Mesendoderm (in vitro differentiated cells): ENCODE data around the gene PEX10.

Source experiments
- DNase-seq: peaks from one replicate; pipeline ENCODE4 v3.0.0; 2013
- H2AK5ac ChIP-seq: 2 replicates; pipeline ENCODE4 v1.6.1; 2013; ENCODE audit warnings: low read length, inconsistent platforms
- H2BK120ac ChIP-seq: 2 replicates; pipeline ENCODE4 v1.6.1; 2013; ENCODE audit warnings: low read depth, mild to moderate bottlenecking, low read length, moderate library complexity, mixed read lengths
- H2BK15ac ChIP-seq: replicated peaks from 2 replicates; pipeline ENCODE4 v1.6.1; 2013; ENCODE audit warnings: low read depth, mild to moderate bottlenecking, moderate library complexity
- H2BK5ac ChIP-seq: 2 replicates; pipeline ENCODE4 v1.6.1; 2013; ENCODE audit warnings: low read length, inconsistent platforms
- H3K18ac ChIP-seq: 2 replicates; pipeline ENCODE4 v1.6.1; 2013; ENCODE audit warnings: mild to moderate bottlenecking, low read length, mixed read lengths
- H3K23ac ChIP-seq: one replicate; pipeline ENCODE4 v1.6.1; 2013; ENCODE audit warnings: low read length
- H3K27ac ChIP-seq: 2 replicates; pipeline ENCODE4 v1.5.1; 2013; ENCODE audit warnings: low read depth, mild to moderate bottlenecking, inconsistent platforms, low read length, moderate library complexity
- H3K27me3 ChIP-seq: 2 replicates; pipeline ENCODE4 v1.6.1; 2013; ENCODE audit warnings: low read length, control low read depth, mild to moderate bottlenecking, inconsistent platforms; ENCODE audit not compliant: insufficient read depth, poor library complexity
- H3K36me3 ChIP-seq: 2 replicates; pipeline ENCODE4 v1.6.1; 2013; ENCODE audit warnings: low read length, inconsistent platforms; ENCODE audit not compliant: control insufficient read depth, insufficient read depth
- H3K4ac ChIP-seq: one replicate; pipeline ENCODE4 v1.6.1; 2013; ENCODE audit warnings: low read depth, mild to moderate bottlenecking, low read length, moderate library complexity
- H3K4me1 ChIP-seq: 2 replicates; pipeline ENCODE4 v1.6.1; 2013; ENCODE audit warnings: low read depth, low read length, inconsistent platforms; ENCODE audit not compliant: control insufficient read depth
- H3K4me2 ChIP-seq: 2 replicates; pipeline ENCODE4 v1.6.1; 2013; ENCODE audit warnings: low read length
- H3K4me3 ChIP-seq: 2 replicates; pipeline ENCODE4 v1.5.1; 2013; ENCODE audit warnings: mild to moderate bottlenecking, low read length
- H3K56ac ChIP-seq: one replicate; pipeline ENCODE4 v1.6.1; 2013; ENCODE audit warnings: low read length
- H3K79me1 ChIP-seq: 2 replicates; pipeline ENCODE4 v1.6.1; 2013; ENCODE audit warnings: low read length, inconsistent platforms
- H3K79me2 ChIP-seq: 2 replicates; pipeline ENCODE4 v1.6.1; 2013; ENCODE audit warnings: mild to moderate bottlenecking, low read length; ENCODE audit not compliant: control insufficient read depth, insufficient read depth
- H3K9ac ChIP-seq: 2 replicates; pipeline ENCODE4 v1.6.1; 2013; ENCODE audit warnings: low read length, inconsistent platforms
- H4K5ac ChIP-seq: one replicate; pipeline ENCODE4 v1.6.1; 2013; ENCODE audit warnings: low read length
- H4K8ac ChIP-seq: one replicate; pipeline ENCODE4 v1.6.1; 2013; ENCODE audit warnings: low read depth, mild to moderate bottlenecking, control low read depth, low read length, moderate library complexity
- WGBS: extraction: QIAGEN DNeasy Blood & Tissue Kit; methylation state at CpG from one replicate; pipeline ENCODE4 v1.1.7; 2013; ENCODE audit warnings: low lambda C conversion rate, missing lambda C conversion rate; ENCODE audit not compliant: insufficient coverage; ENCODE audit errors: extremely low coverage; 5-methylcytosine and 5-hydroxymethylcytosine counted together

Gene PEX10

DNA sequence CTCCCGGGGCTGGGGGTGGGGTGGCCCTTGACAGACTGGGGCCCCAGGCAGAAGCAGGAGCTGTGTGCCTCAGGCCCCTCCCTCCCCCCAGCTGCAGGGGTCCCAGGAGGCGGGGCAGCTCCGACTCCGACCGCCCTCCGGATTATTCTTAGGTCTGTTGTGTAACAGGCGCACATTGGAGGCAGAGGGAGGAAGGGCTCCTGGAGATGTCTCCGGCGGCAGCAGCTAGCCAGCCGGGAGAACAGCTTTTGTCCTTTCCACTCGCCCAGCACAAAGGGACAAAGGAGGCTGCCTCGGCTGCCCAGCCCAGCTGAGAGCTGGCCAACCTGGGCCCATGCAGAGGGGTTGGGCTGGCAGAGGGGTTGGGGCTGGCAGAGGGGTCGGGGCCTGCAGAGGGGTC lies 34.0 kb upstream of the PEX10 start:
- H3K9ac ChIP-seq = no peak overlapping the region
- WGBS = no CpG with 5 or more reads among the region's 13 CpGs
- no peak overlapping the region for H2AK5ac ChIP-seq
- no peak overlapping the region for H2BK5ac ChIP-seq
- H4K5ac ChIP-seq = no peak overlapping the region
- no peaks in the 10 kb centered on the region for H3K79me1 ChIP-seq
- H3K4me3 ChIP-seq = no peak overlapping the region
- no peak overlapping the region for H2BK15ac ChIP-seq
- peaks cover 13% of the 10 kb centered on the region for H3K27me3 ChIP-seq
- no peak overlapping the region for H3K18ac ChIP-seq
- no peak overlapping the region for H3K23ac ChIP-seq
- H3K36me3 ChIP-seq = no peaks in the 10 kb centered on the region
- H3K79me2 ChIP-seq = no peaks in the 10 kb centered on the region
- DNase-seq = no peak
- H3K27ac ChIP-seq = no peak overlapping the region
- H4K8ac ChIP-seq = no peak overlapping the region
- no peak overlapping the region for H2BK120ac ChIP-seq
- H3K4me2 ChIP-seq = no peak overlapping the region
- no peaks in the 10 kb centered on the region for H3K4me1 ChIP-seq
- H3K56ac ChIP-seq = no peak overlapping the region
- H3K4ac ChIP-seq = no peak overlapping the region

DNA sequence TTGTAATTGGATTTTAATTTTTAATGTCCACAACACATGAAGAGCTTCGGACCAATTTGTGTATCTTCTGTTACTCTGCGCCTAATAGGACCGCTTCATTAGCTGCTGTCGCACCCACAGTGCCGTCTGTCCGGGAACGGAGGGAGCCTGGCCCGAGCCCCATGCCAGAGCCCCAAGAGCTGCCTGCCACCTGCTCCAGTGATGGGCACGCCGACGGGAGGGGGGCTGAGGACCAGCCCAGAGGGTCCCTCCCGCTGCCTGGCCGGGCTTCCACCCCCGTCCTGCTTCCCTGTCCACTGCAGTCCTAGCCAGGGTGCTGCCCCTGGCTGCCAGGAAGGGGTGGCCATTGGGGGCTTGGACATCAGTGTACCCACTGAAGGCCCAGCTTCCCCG lies 33.5 kb upstream of the PEX10 start:
- H2BK15ac ChIP-seq = no peak overlapping the region
- no peak overlapping the region for H3K27ac ChIP-seq
- no peaks in the 10 kb centered on the region for H3K4me1 ChIP-seq
- no peak for DNase-seq
- H4K5ac ChIP-seq = no peak overlapping the region
- H3K79me2 ChIP-seq = no peaks in the 10 kb centered on the region
- no peak overlapping the region for H3K23ac ChIP-seq
- no peak overlapping the region for H3K9ac ChIP-seq
- no peak overlapping the region for H2BK120ac ChIP-seq
- no peak overlapping the region for H3K4ac ChIP-seq
- H3K4me3 ChIP-seq = no peak overlapping the region
- H3K36me3 ChIP-seq = no peaks in the 10 kb centered on the region
- no CpG with 5 or more reads among the region's 15 CpGs for WGBS
- no peaks in the 10 kb centered on the region for H3K79me1 ChIP-seq
- peaks cover 13% of the 10 kb centered on the region for H3K27me3 ChIP-seq
- no peak overlapping the region for H3K4me2 ChIP-seq
- no peak overlapping the region for H3K56ac ChIP-seq
- H3K18ac ChIP-seq = no peak overlapping the region
- H4K8ac ChIP-seq = no peak overlapping the region
- H2AK5ac ChIP-seq = no peak overlapping the region
- H2BK5ac ChIP-seq = no peak overlapping the region

DNA sequence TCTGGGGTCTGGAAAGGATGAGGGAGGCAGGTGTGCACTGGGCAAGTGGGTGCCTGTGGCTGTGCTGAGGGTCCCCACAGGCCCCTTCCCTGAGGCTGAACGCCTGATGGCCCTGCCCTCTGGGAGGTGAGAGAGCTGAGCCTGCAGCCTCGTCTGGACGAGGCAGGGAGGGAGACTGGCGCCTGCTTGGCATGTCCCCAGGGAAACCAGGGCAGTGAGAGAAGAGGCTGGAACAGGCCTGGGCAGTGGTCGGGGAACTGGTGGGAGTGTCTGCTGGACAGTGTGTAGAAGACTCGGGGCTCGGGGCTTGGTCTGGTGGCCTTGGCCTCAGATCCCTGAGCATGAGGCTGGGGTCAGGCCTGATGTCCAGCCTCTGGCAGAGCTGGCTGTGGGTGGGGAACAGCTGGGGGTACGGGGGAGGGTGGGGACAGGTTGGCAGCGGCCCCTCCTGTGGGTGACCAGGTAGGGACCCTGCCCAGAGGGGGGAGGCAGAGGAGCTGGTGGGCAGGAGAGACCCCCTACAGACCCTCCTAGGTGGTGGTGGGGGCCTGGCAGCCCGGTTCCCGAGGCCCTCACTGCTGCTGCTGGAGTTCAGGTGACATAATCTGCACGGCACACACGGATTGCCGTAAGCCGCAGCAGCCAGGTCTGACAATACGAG lies 32.9 kb upstream of the PEX10 start:
- Histone ChIP-seq H4K5ac (no peak overlapping the region), H2AK5ac (no peak overlapping the region), H4K8ac (no peak overlapping the region), H3K9ac (no peak overlapping the region), H3K79me2 (no peaks in the 10 kb centered on the region), H2BK15ac (no peak overlapping the region), H3K79me1 (no peaks in the 10 kb centered on the region), H3K36me3 (no peaks in the 10 kb centered on the region), H3K56ac (no peak overlapping the region), H3K4me2 (no peak overlapping the region), H3K18ac (no peak overlapping the region), H3K4me3 (no peak overlapping the region), H3K23ac (no peak overlapping the region), H3K4me1 (no peaks in the 10 kb centered on the region), H2BK120ac (no peak overlapping the region), H2BK5ac (no peak overlapping the region), H3K27ac (no peak overlapping the region), H3K4ac (no peak overlapping the region), H3K27me3 (peaks cover 13% of the 10 kb centered on the region)
- no peak for DNase-seq
- no CpG with 5 or more reads among the region's 16 CpGs for WGBS

DNA sequence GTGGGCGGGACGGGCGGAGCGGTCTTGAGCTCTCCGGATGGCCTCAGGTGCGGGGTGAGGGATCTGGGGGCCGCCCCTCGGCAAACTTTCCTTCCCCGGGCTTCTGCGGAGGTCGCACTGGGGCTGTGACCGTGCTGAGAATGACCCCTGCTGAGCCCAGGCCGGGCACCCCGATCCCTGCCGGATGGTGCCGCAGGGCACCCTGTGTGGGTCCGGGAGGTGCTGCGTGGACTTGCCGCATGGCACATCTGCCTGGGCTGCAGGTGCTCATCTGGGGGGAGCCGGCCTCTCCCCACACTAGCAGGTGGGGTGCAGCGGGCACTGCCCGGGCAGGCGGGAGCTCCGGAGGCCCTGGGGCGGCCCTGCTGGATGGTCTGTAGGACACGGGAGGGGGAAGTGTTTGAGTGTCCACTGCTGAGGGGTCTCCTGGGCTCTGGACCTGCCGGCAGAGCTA lies 31.8 kb upstream of the PEX10 start:
- Histone ChIP-seq H2BK15ac (no peak overlapping the region), H4K5ac (no peak overlapping the region), H3K27ac (no peak overlapping the region), H3K79me1 (no peaks in the 10 kb centered on the region), H3K79me2 (no peaks in the 10 kb centered on the region), H3K4ac (no peak overlapping the region), H3K4me3 (no peak overlapping the region), H3K9ac (no peak overlapping the region), H3K4me2 (no peak overlapping the region), H2BK5ac (no peak overlapping the region), H3K36me3 (no peaks in the 10 kb centered on the region), H3K56ac (no peak overlapping the region), H3K27me3 (peaks cover 13% of the 10 kb centered on the region), H2AK5ac (no peak overlapping the region), H3K18ac (no peak overlapping the region), H2BK120ac (no peak overlapping the region), H4K8ac (no peak overlapping the region), H3K23ac (no peak overlapping the region), H3K4me1 (no peaks in the 10 kb centered on the region)
- no CpG with 5 or more reads among the region's 27 CpGs for WGBS
- DNase-seq = no peak

DNA sequence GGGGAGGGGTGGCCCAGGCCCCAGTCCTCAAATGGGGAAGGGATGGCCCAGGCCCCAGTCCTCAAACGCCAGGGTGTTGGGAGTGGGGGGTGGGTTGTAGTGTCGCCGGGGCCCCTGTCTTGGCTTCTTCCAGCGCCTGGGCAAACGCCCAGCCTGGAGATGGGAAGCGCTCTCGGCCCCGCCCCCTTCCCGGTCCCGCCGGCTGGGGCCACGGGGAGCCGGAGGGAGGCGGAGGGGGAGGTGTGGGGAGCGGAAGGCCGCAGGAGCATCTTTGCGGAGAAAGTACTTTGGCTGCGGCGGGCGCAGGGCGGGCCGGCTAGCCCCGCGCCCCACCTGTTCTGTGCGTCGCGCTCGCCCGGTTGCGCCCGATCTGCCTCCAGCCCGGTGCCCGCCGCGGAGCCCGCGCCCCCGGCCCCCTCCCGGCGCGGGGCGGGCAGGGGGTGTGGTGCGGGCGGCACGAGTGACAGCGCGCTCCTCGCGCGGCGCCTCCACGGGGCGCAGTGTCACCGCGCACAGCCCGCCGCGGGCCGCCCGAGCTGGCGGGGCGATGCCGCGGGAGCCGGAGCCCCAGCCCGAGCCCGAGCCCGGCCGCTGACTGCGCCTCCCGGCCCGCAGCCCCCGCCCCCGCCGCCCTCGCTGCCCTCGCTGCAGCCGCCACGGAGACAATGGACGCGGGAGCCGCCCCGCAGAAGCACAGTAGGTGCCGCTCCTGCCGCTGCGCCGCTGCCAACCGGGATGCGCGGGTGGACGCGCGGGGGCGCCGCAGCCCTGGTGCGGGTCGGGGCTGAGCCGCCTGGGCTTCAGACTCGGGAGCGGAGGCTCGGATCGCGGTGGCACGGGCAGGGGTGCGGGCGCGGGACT lies 31.1 kb upstream of the PEX10 start:
- Histone ChIP-seq H3K4me1 (no peaks in the 10 kb centered on the region), H3K4me3 (no peak overlapping the region)

More for the DNA sequence above, 31.1 kb upstream of the PEX10 start:
- no peak overlapping the region for H3K23ac ChIP-seq
- H2BK5ac ChIP-seq = no peak overlapping the region
- DNase-seq = no peak
- no peak overlapping the region for H3K27ac ChIP-seq
- H3K4ac ChIP-seq = no peak overlapping the region
- H3K4me2 ChIP-seq = no peak overlapping the region
- no peak overlapping the region for H2AK5ac ChIP-seq
- H3K9ac ChIP-seq = no peak overlapping the region
- H3K56ac ChIP-seq = no peak overlapping the region
- WGBS = no CpG with 5 or more reads among the region's 107 CpGs
- no peak overlapping the region for H2BK15ac ChIP-seq
- H3K79me1 ChIP-seq = no peaks in the 10 kb centered on the region
- no peak overlapping the region for H2BK120ac ChIP-seq
- H3K18ac ChIP-seq = no peak overlapping the region
- peaks cover 13% of the 10 kb centered on the region for H3K27me3 ChIP-seq
- no peaks in the 10 kb centered on the region for H3K36me3 ChIP-seq
- H3K79me2 ChIP-seq = no peaks in the 10 kb centered on the region
- H4K8ac ChIP-seq = no peak overlapping the region
- H4K5ac ChIP-seq = no peak overlapping the region
